ENCODE measurements around the gene CDKN2AIP. TPM values are rescaled to one million over a fixed set of nuclear protein-coding genes. Genes with fewer than 3 reads are reported as not detected.

Gene CDKN2AIP
- total and polyA plus RNA-seq, 7 donors, result 12.9 to 35.0 (median 17.7) TPM

- H3K27me3 ChIP-seq, result no peaks in the 10 kb centered on the region
Observed at GRCh38 chr4:183495184-183495583, 50.7 kb downstream of the CDKN2AIP start.

More at GRCh38 chr4:183495184-183495583, 50.7 kb downstream of the CDKN2AIP start:
- no peak overlapping the region for H3K27ac ChIP-seq
- TF ChIP-seq EP300 (IDR thresholded peaks at IDR 0.05) (no peak), POLR2A (IDR thresholded peaks at IDR 0.05) (no peak), CTCF (IDR thresholded peaks at IDR 0.05) (no peak)
- no peaks in the 10 kb centered on the region for H3K36me3 ChIP-seq
- intact Hi-C loops (cut with DNase I), result no loop called here
- no peaks in the 10 kb centered on the region for H3K4me1 ChIP-seq
- DNase-seq, result no peak
- H3K9me3 ChIP-seq, result no peaks in the 10 kb centered on the region
- no peak overlapping the region for H3K4me3 ChIP-seq
- 88 to 93% methylated on average over 3 of the region's 3 CpGs for WGBS, 2 donors

Other genes starting within 250 kb of the CDKN2AIP start
- gene CLDN22, start 124.4 kb upstream of the CDKN2AIP start, total RNA-seq, result not detected
- gene CLDN22, start 124.4 kb upstream of the CDKN2AIP start, polyA plus RNA-seq, result not detected
- not detected for gene CLDN24, start 122.2 kb upstream of the CDKN2AIP start, total RNA-seq
- not detected for gene CLDN24, start 122.2 kb upstream of the CDKN2AIP start, polyA plus RNA-seq
- 10 to 100 TPM in 1 of 4 donors, 1 to 10 TPM in 3; 8.6 to 13.3 (median 9.3) TPM for gene ING2, start 60.4 kb downstream of the CDKN2AIP start, total RNA-seq
- 10 to 100 TPM; 11.1 to 29.8 (median 27.6) TPM for gene ING2, start 60.4 kb downstream of the CDKN2AIP start, polyA plus RNA-seq
- 10 to 100 TPM; 18.0 to 28.5 (median 21.7) TPM for gene RWDD4, start 214.5 kb downstream of the CDKN2AIP start, total RNA-seq
- gene RWDD4, start 214.5 kb downstream of the CDKN2AIP start, polyA plus RNA-seq, result 10 to 100 TPM; 12.9 to 18.0 (median 16.2) TPM
- 10 to 100 TPM; 32.1 to 58.2 (median 39.9) TPM for gene TRAPPC11, start 214.7 kb downstream of the CDKN2AIP start, total RNA-seq
- 10 to 100 TPM; 11.4 to 14.9 (median 14.8) TPM for gene TRAPPC11, start 214.7 kb downstream of the CDKN2AIP start, polyA plus RNA-seq